ENCODE results near the gene TIMM44. TPM values are rescaled to one million over a fixed set of nuclear protein-coding genes. Genes with fewer than 3 reads are reported as not detected.

The TIMM44 gene
- total RNA-seq, 2 donors from 2014 or later = 47.3 to 83.4 TPM

- no peak for DNase-seq (ENCODE audit: low spot score)
- WGBS = 86% methylated on average over 12 of the region's 12 CpGs
- H3K36me3 ChIP-seq = peaks cover 10 to 12% of the 10 kb centered on the region in 2 donors
- intact Hi-C loops (cut with DNase I) = no loop called here
- H3K27me3 ChIP-seq (replicated peaks; ENCODE audit: insufficient read depth) = no peaks in the 10 kb centered on the region
- H3K9me3 ChIP-seq = no peaks in the 10 kb centered on the region
- H3K4me1 ChIP-seq (replicated peaks) = no peaks in the 10 kb centered on the region
- H3K4me3 ChIP-seq = no peak overlapping the region
- H3K27ac ChIP-seq = no peak overlapping the region
- no peak for TF ChIP-seq CTCF (IDR thresholded peaks at IDR 0.05)
- TF ChIP-seq POLR2AphosphoS5 (IDR thresholded peaks at IDR 0.05) = no peak
- TF ChIP-seq POLR2A (IDR thresholded peaks at IDR 0.05) = no peak
Measured at GRCh38 chr19:7980635-7981121, 37.2 kb upstream of the TIMM44 start.

DNA sequence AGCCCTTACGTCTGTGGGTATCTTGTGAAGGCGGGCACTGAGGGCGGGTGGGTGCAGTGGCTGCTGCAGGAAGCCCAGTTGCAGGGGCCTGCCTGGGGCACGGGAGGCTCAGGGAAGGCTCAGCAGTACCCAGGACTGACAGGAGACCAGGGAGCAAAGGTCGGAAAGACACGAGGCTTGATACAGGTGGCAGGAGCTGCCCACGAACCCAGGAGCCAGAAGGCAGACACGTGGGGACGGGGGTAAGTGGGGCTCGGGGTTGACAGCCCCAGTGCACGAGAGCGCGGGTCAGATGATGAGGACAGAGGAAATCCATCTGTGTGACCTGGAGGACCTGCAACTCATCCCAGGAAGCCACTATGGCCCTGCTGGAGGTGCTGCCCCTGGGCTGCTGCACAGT, 36.7 kb upstream of the TIMM44 start:
- no peak for DNase-seq (ENCODE audit: low spot score)
- H3K4me3 ChIP-seq = no peak overlapping the region
- 94% methylated on average over 13 of the region's 13 CpGs for WGBS
- peaks cover 10 to 12% of the 10 kb centered on the region in 2 donors for H3K36me3 ChIP-seq
- H3K27ac ChIP-seq = no peak overlapping the region
- intact Hi-C loops (cut with DNase I) = no loop called here
- H3K27me3 ChIP-seq (replicated peaks; ENCODE audit: insufficient read depth) = no peaks in the 10 kb centered on the region
- no peaks in the 10 kb centered on the region for H3K4me1 ChIP-seq (replicated peaks)
- H3K9me3 ChIP-seq = no peaks in the 10 kb centered on the region
- TF ChIP-seq POLR2AphosphoS5 (IDR thresholded peaks at IDR 0.05) = no peak

GRCh38 chr19:7979559-7979958, 36.1 kb upstream of the TIMM44 start:
- Histone ChIP-seq H3K36me3 (peaks cover 10 to 12% of the 10 kb centered on the region in 2 donors), H3K4me1 (replicated peaks) (no peaks in the 10 kb centered on the region), H3K9me3 (no peaks in the 10 kb centered on the region), H3K4me3 (no peak overlapping the region), H3K27me3 (replicated peaks; ENCODE audit: insufficient read depth) (no peaks in the 10 kb centered on the region), H3K27ac (no peak overlapping the region)
- 89% methylated on average over 8 of the region's 8 CpGs for WGBS
- no peak for DNase-seq (ENCODE audit: low spot score)
- intact Hi-C loops (cut with DNase I) = no loop called here
- no peak for TF ChIP-seq POLR2AphosphoS5 (IDR thresholded peaks at IDR 0.05)
- no peak for TF ChIP-seq CTCF (IDR thresholded peaks at IDR 0.05)
- TF ChIP-seq POLR2A (IDR thresholded peaks at IDR 0.05) = no peak

- H3K4me3 ChIP-seq = no peak overlapping the region
- intact Hi-C loops (cut with DNase I) = no loop called here
- DNase-seq (ENCODE audit: low spot score) = no peak
- H3K4me1 ChIP-seq (replicated peaks) = no peaks in the 10 kb centered on the region
- peaks cover 10 to 12% of the 10 kb centered on the region in 2 donors for H3K36me3 ChIP-seq
- TF ChIP-seq POLR2A (IDR thresholded peaks at IDR 0.05) (no peak), CTCF (IDR thresholded peaks at IDR 0.05) (no peak), POLR2AphosphoS5 (IDR thresholded peaks at IDR 0.05) (no peak)
- no peaks in the 10 kb centered on the region for H3K27me3 ChIP-seq (replicated peaks; ENCODE audit: insufficient read depth)
- H3K9me3 ChIP-seq = no peaks in the 10 kb centered on the region
- no peak overlapping the region for H3K27ac ChIP-seq
- WGBS = 65% methylated on average over 10 of the region's 10 CpGs
Measured at GRCh38 chr19:7979011-7979410, 35.5 kb upstream of the TIMM44 start.

DNA sequence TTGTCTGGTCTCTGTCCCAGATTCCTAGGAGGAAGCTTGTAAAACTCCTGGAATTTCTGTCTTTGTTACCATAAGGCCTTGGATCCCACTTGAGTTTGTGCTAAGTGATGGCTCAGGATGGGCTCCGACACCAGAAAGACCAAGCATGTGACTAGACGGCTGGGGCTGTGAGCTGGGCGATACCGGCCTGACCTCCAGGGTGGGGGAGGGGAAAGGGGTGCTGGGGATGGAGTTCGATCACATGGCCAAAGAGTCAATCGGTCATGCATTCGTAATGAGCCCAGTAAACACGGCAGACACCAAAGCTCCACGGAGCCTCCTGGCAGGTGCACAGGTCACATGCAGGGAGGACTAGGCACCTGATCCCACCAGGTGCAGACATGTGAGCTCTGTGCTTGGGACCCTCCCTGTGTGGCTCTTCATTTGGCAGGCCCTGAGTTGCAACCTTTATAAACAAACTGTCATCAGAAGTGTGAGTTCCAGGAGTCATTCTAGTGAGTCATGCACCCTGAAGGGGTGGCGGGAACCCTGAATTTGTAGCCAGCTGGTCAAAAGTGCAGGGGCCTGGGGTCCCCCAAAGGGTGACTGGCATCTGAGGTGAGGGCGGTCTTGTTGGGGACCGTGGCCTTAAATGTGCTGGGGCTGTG, 34.8 kb upstream of the TIMM44 start:
- Histone ChIP-seq H3K4me1 (replicated peaks) (no peaks in the 10 kb centered on the region), H3K27me3 (replicated peaks; ENCODE audit: insufficient read depth) (no peaks in the 10 kb centered on the region), H3K36me3 (peaks cover 10 to 12% of the 10 kb centered on the region in 2 donors), H3K4me3 (no peak overlapping the region), H3K9me3 (no peaks in the 10 kb centered on the region), H3K27ac (no peak overlapping the region)
- no peak for DNase-seq (ENCODE audit: low spot score)
- intact Hi-C loops (cut with DNase I) = no loop called here
- TF ChIP-seq CTCF (IDR thresholded peaks at IDR 0.05) (no peak), POLR2A (IDR thresholded peaks at IDR 0.05) (no peak), POLR2AphosphoS5 (IDR thresholded peaks at IDR 0.05) (no peak)
- WGBS = 67% methylated on average over 12 of the region's 12 CpGs
